ENCODE measurements around the gene TENM3.

TENM3 gene

GRCh38 chr4:182208526-182209050 is 34.6 kb upstream of the TENM3 start:
- CTCF ChIA-PET = interaction anchor here (0.7 kb wide), 1 partner anchor 613 kb away, joined by 4 read pairs; no protein-coding TSS in a partner anchor

GRCh38 chr4:182212211-182212761 is 30.9 kb upstream of the TENM3 start:
- CTCF ChIA-PET = interaction anchor here (0.6 to 0.7 kb wide), 2 partner anchors 61 to 66 kb away, joined by 3 read pairs; no protein-coding TSS in a partner anchor
- peak; percentile 9 for TF ChIP-seq SETDB1 (IDR thresholded peaks at IDR 0.05; ENCODE audit: insufficient read length, low read length)
- peak; percentile 91 for TF ChIP-seq TRIM28 (IDR thresholded peaks at IDR 0.05; ENCODE audit: borderline replicate concordance, low read length)
- peak; percentile 95 for TF ChIP-seq TCF7L2 (IDR thresholded peaks at IDR 0.05; ENCODE audit: borderline replicate concordance, low read depth, low read length)
- TF ChIP-seq ZFP41 (tag by site-specific recombination; IDR thresholded peaks at IDR 0.05; ENCODE audit: borderline replicate concordance) = no peak
- Histone ChIP-seq H3K4me3 (ENCODE audit: low read depth, low read length) (no peak overlapping the region), H3K36me3 (ENCODE audit: control insufficient read depth in 2 of 2, insufficient read depth in 1 of 2, low read length in 2 of 2) (no peaks in the 10 kb centered on the region), H3K27ac (ENCODE audit: extremely low read depth, low read depth, low read length) (no peak overlapping the region), H3K4me1 (ENCODE audit: control insufficient read depth, insufficient read depth, low read length) (no peaks in the 10 kb centered on the region), H3K9me3 (ENCODE audit: control insufficient read depth, insufficient read depth, low read depth, low read length) (no peaks in the 10 kb centered on the region)
- POLR2A ChIA-PET = no interaction called here

More at GRCh38 chr4:182208526-182209050, 34.6 kb upstream of the TENM3 start:
- TF ChIP-seq ZNF18 (tag by site-specific recombination; IDR thresholded peaks at IDR 0.05) (no peak), ZNF2 (tag by site-specific recombination; IDR thresholded peaks at IDR 0.05) (no peak), ZNF133 (tag by site-specific recombination; IDR thresholded peaks at IDR 0.05) (no peak), ZBTB44 (tag by site-specific recombination; IDR thresholded peaks at IDR 0.05) (no peak), ZNF324 (tag by site-specific recombination; IDR thresholded peaks at IDR 0.05) (no peak)
- TF ChIP-seq, protein P1, sequence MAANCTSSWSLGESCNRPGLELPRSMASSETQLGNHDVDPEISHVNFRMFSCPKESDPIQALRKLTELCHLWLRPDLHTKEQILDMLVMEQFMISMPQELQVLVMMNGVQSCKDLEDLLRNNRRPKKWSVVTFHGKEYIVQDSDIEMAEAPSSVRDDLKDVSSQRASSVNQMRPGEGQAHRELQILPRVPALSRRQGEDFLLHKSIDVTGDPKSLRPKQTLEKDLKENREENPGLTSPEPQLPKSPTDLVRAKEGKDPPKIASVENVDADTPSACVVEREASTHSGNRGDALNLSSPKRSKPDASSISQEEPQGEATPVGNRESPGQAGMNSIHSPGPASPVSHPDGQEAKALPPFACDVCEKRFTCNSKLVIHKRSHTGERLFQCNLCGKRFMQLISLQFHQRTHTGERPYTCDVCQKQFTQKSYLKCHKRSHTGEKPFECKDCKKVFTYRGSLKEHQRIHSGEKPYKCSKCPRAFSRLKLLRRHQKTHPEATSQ (tag by site-specific recombination; IDR thresholded peaks at IDR 0.05) = no peak
- POLR2A ChIA-PET = no interaction called here
- Histone ChIP-seq H3K4me1 (ENCODE audit: control insufficient read depth, insufficient read depth, low read length) (peaks cover 4% of the 10 kb centered on the region; the same call in 1 of the 2 replicates), H3K27ac (ENCODE audit: extremely low read depth, low read depth, low read length) (no peak overlapping the region), H3K36me3 (ENCODE audit: control insufficient read depth in 2 of 2, insufficient read depth in 1 of 2, low read length in 2 of 2) (no peaks in the 10 kb centered on the region), H3K9me3 (ENCODE audit: control insufficient read depth, insufficient read depth, low read depth, low read length) (no peaks in the 10 kb centered on the region), H3K4me3 (ENCODE audit: low read depth, low read length) (no peak overlapping the region)

- ChIA-PET POLR2A (no interaction called here), CTCF (interaction anchor here (0.6 kb wide), 1 partner anchor 65 kb away, joined by 3 read pairs; no protein-coding TSS in a partner anchor)
- no peak overlapping the region for H3K4me3 ChIP-seq (ENCODE audit: low read depth, low read length)
- TF ChIP-seq ZBTB7A (tag by site-specific recombination; IDR thresholded peaks at IDR 0.05; ENCODE audit: low read depth) (no peak), ZNF48 (tag by site-specific recombination; IDR thresholded peaks at IDR 0.05) (no peak), ZNF16 (tag by site-specific recombination; IDR thresholded peaks at IDR 0.05; ENCODE audit: low read depth) (no peak), ZNF423 (tag by site-specific recombination; IDR thresholded peaks at IDR 0.05) (no peak), ZNF324 (tag by site-specific recombination; IDR thresholded peaks at IDR 0.05) (no peak), ZNF624 (tag by site-specific recombination; IDR thresholded peaks at IDR 0.05) (no peak), HOXD13 (CRISPR knock-in tag; IDR thresholded peaks at IDR 0.05; ENCODE audit: borderline replicate concordance) (no peak), ZNF146 (tag by site-specific recombination; IDR thresholded peaks at IDR 0.05) (no peak), HIC1 (tag by site-specific recombination; IDR thresholded peaks at IDR 0.05) (no peak), ZSCAN18 (tag by site-specific recombination; IDR thresholded peaks at IDR 0.05) (no peak)
- TF ChIP-seq, protein P2, sequence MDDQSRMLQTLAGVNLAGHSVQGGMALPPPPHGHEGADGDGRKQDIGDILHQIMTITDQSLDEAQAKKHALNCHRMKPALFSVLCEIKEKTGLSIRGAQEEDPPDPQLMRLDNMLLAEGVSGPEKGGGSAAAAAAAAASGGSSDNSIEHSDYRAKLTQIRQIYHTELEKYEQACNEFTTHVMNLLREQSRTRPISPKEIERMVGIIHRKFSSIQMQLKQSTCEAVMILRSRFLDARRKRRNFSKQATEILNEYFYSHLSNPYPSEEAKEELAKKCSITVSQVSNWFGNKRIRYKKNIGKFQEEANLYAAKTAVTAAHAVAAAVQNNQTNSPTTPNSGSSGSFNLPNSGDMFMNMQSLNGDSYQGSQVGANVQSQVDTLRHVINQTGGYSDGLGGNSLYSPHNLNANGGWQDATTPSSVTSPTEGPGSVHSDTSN (CRISPR knock-in tag; IDR thresholded peaks at IDR 0.05) = no peak
Observed at GRCh38 chr4:182213004-182213403, 30.2 kb upstream of the TENM3 start.

More at GRCh38 chr4:182213004-182213403, 30.2 kb upstream of the TENM3 start:
- Histone ChIP-seq H3K36me3 (ENCODE audit: control insufficient read depth in 2 of 2, insufficient read depth in 1 of 2, low read length in 2 of 2) (no peaks in the 10 kb centered on the region), H3K27ac (ENCODE audit: extremely low read depth, low read depth, low read length) (no peak overlapping the region), H3K9me3 (ENCODE audit: control insufficient read depth, insufficient read depth, low read depth, low read length) (no peaks in the 10 kb centered on the region), H3K4me1 (ENCODE audit: control insufficient read depth, insufficient read depth, low read length) (no peaks in the 10 kb centered on the region)
